B cell (primary cell): Measurements from ENCODE around the gene CD180. TPM values are rescaled to one million over a fixed set of nuclear protein-coding genes. Genes with fewer than 3 reads are reported as not detected.
A peak's percentile ranks its signal among the peaks of the same experiment; 100 is the strongest.

Experiments used
- ATAC-seq: fragments of 200-7000 bp; cut with Tn5 transposase; one replicate; pipeline ENCODE4 v1.10.0; 2021; ENCODE audit warnings: low read depth, mild to moderate bottlenecking, moderate number of reproducible peaks, moderate library complexity
- CTCF ChIA-PET: fragments of 350-600 bp; sonication (Branson Sonifier 250); formaldehyde crosslinking; loops from one replicate; lab custom pipeline; 2021; ENCODE audit warnings: antibody characterized with exemption, inconsistent platforms; lab: Charles Lee
- POLR2A ChIA-PET: fragments of 350-600 bp; sonication (Branson Sonifier 250); formaldehyde crosslinking; loops from one replicate; lab custom pipeline; 2021; ENCODE audit warnings: antibody characterized with exemption; lab: Charles Lee
- DNase-seq: peaks from one replicate; pipeline ENCODE4 v3.0.0; 2013
- H2AFZ ChIP-seq: 2 replicates; pipeline ENCODE4 v1.6.1; 2012; ENCODE audit warnings: mild to moderate bottlenecking, low read depth, low read length; ENCODE audit not compliant: insufficient read depth, poor library complexity, severe bottlenecking
- H3K27ac ChIP-seq, 2 donors: 1 replicate in 1 of 2; 2 replicates in 1 of 2; pipeline ENCODE4 v1.5.1; 2012 to 2013; ENCODE audit warnings: low read length in 2 of 2, mild to moderate bottlenecking in 2 of 2, moderate library complexity in 1 of 2
- H3K27me3 ChIP-seq, 4 experiments: fragments of 200-600 bp in 1 of 4; sonication (generic) in 1 of 4; replicated peaks in 1 of 4; 1 replicate in 2 of 4; 2 replicates in 2 of 4; pipeline versions ENCODE4 v1.6.1 to v1.7.0; 2013 to 2016; ENCODE audit warnings: low read length in 3 of 4, mild to moderate bottlenecking in 2 of 4, mixed read lengths in 1 of 4, moderate library complexity in 1 of 4; ENCODE audit not compliant: insufficient read depth in 4 of 4, control insufficient read depth in 3 of 4; ENCODE audit errors: control extremely low read depth in 1 of 4
- H3K36me3 ChIP-seq, 2 experiments: replicated peaks in 1 of 2; 1 replicate in 1 of 2; 2 replicates in 1 of 2; pipeline versions ENCODE4 v1.6.1 to v1.7.1; 2013; ENCODE audit warnings: low read length in 1 of 2; ENCODE audit not compliant: insufficient read depth in 2 of 2, control insufficient read depth in 1 of 2; ENCODE audit errors: control extremely low read depth in 1 of 2, extremely low read depth in 1 of 2
- H3K4me1 ChIP-seq, 2 donors: fragments of 200-600 bp in 1 of 2; sonication (generic) in 1 of 2; 1 replicate in 1 of 2; 2 replicates in 1 of 2; pipeline versions ENCODE4 v1.5.1 to v1.6.1; 2013 to 2017; ENCODE audit warnings: low read length in 2 of 2; ENCODE audit not compliant: control insufficient read depth in 2 of 2, insufficient read depth in 2 of 2
- H3K4me2 ChIP-seq: replicated peaks from 2 replicates; pipeline ENCODE3; 2012; ENCODE audit warnings: mild to moderate bottlenecking, low read depth, low read length; ENCODE audit not compliant: poor library complexity, severe bottlenecking
- H3K4me3 ChIP-seq, 5 experiments: fragments of 200-600 bp in 1 of 5; sonication (generic) in 1 of 5; 1 replicate in 3 of 5; 2 replicates in 2 of 5; pipeline versions ENCODE4 v1.5.1 to v1.7.0; 2011 to 2016; ENCODE audit warnings: low read length in 4 of 5, mild to moderate bottlenecking in 4 of 5, low read depth in 2 of 5, control low read depth in 1 of 5, moderate library complexity in 1 of 5; ENCODE audit not compliant: insufficient read depth in 1 of 5; ENCODE audit errors: control extremely low read depth in 1 of 5, extremely low read depth in 1 of 5
- H3K79me2 ChIP-seq: fragments of 200-600 bp; sonication (generic); one replicate; pipeline ENCODE4 v1.6.0; 2016; ENCODE audit warnings: low read length; ENCODE audit not compliant: control insufficient read depth, insufficient read depth
- H3K9ac ChIP-seq: fragments of 200-600 bp; sonication (generic); 2 replicates; pipeline ENCODE4 v1.6.1; 2017; ENCODE audit warnings: mild to moderate bottlenecking, low read length, moderate library complexity
- H3K9me3 ChIP-seq, 3 donors: one replicate each; pipeline versions ENCODE4 v1.6.1 to v1.7.1; 2013; ENCODE audit warnings: low read length in 2 of 3; ENCODE audit not compliant: control insufficient read depth in 2 of 3, insufficient read depth in 1 of 3; ENCODE audit errors: control extremely low read depth in 1 of 3
- H4K20me1 ChIP-seq: 2 replicates; pipeline ENCODE4 v1.6.0; 2012; ENCODE audit warnings: mild to moderate bottlenecking, low read length; ENCODE audit not compliant: insufficient read depth, control insufficient read depth, poor library complexity, severe bottlenecking
- H3K27ac Mint-ChIP-seq: one replicate; pipeline ENCODE4 v1.8.0; 2021; ENCODE audit warnings: mixed read lengths
- H3K27me3 Mint-ChIP-seq: one replicate; pipeline ENCODE4 v1.8.0; 2021; ENCODE audit warnings: mixed read lengths
- H3K4me1 Mint-ChIP-seq: one replicate; pipeline ENCODE4 v1.8.0; 2021; ENCODE audit warnings: mixed read lengths
- H3K4me3 Mint-ChIP-seq: one replicate; pipeline ENCODE4 v1.8.0; 2021; ENCODE audit warnings: mixed read lengths
- H3K9me3 Mint-ChIP-seq: one replicate; pipeline ENCODE4 v1.8.0; 2022; ENCODE audit warnings: mixed read lengths; ENCODE audit not compliant: insufficient read depth
- EZH2 ChIP-seq: IDR thresholded peaks from 2 replicates; pipeline ENCODE4 v1.6.1; 2012; ENCODE audit warnings: borderline replicate concordance, low read depth, mild to moderate bottlenecking, moderate library complexity, low read length; ENCODE audit not compliant: insufficient read depth, poor library complexity, severe bottlenecking
- WGBS: methylation state at CpG from one replicate; pipeline ENCODE4 v1.1.5; 2013; ENCODE audit warnings: missing lambda C conversion rate; ENCODE audit not compliant: insufficient coverage; 5-methylcytosine and 5-hydroxymethylcytosine counted together
- intact Hi-C: fragments of 100-400 bp; cut with micrococcal nuclease; formaldehyde crosslinking; loops from one replicate; pipeline ENCODE4 v1.10.0; 2022
- polyA plus RNA-seq: library from polyadenylated mRNA; depleted of rRNA; stranded (reverse); fragments of >200 nt; gene quantifications from 2 replicates; pipeline ENCODE4 v1.2.3, GENCODE V29; 2012
- total RNA-seq, 2 donors: library from RNA; stranded (reverse); fragments of 120-200 nt in 1 of 2; gene quantifications; 1 replicate in 1 of 2; 2 replicates in 1 of 2; pipeline versions ENCODE4 v1.2.3 to v1.2.4, GENCODE V29; 2013 to 2022
- TF ChIP-seq, protein P1 (sequence below): fragments of 200-600 bp; IDR thresholded peaks from one replicate; pipeline ENCODE4 v1.8.0; 2022; ENCODE audit warnings: antibody characterized with exemption, mild to moderate bottlenecking

The CD180 gene
- total and polyA plus RNA-seq, 2 donors (not counting 1 experiment from before 2014, with no cell fraction given): 16.1 to 16.4 TPM

DNA sequence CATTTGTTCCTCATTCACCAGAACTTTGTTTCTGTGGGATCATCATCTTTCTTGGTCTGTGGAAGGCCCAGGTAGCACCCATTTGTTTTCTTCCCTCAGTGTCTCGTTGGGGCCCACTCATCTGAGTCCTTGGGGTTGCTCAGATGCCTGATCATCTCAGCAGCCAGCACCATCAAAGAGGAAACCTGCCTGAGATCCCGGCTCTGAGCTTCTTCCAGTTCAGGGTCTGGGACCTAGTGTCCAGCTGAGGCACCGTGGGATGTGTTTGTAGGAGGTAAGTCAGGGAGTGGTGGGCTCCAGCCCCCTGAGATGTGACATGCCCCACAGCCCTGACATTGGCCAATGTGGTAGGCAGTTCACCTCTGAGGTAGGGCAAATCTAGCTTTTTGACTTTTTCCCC is 9.4 kb upstream of the CD180 start:
- TF ChIP-seq EZH2: no peak
- TF ChIP-seq, protein P1, sequence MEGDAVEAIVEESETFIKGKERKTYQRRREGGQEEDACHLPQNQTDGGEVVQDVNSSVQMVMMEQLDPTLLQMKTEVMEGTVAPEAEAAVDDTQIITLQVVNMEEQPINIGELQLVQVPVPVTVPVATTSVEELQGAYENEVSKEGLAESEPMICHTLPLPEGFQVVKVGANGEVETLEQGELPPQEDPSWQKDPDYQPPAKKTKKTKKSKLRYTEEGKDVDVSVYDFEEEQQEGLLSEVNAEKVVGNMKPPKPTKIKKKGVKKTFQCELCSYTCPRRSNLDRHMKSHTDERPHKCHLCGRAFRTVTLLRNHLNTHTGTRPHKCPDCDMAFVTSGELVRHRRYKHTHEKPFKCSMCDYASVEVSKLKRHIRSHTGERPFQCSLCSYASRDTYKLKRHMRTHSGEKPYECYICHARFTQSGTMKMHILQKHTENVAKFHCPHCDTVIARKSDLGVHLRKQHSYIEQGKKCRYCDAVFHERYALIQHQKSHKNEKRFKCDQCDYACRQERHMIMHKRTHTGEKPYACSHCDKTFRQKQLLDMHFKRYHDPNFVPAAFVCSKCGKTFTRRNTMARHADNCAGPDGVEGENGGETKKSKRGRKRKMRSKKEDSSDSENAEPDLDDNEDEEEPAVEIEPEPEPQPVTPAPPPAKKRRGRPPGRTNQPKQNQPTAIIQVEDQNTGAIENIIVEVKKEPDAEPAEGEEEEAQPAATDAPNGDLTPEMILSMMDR: no peak
- no peak for DNase-seq
- Histone ChIP-seq H3K4me3 (peak overlapping the region in 3 of 5 experiments; percentile 18 to 47 (median 20)), H4K20me1 (no peaks in the 10 kb centered on the region), H3K4me1 (peaks cover 84 to 85% of the 10 kb centered on the region in 2 donors), H2AFZ (peak overlapping the region; percentile 27), H3K79me2 (peaks cover 62% of the 10 kb centered on the region), H3K9me3 (peaks cover 0 to 19% (median 7%) of the 10 kb centered on the region in 3 donors), H3K27me3 (no peaks in the 10 kb centered on the region), H3K4me2 (peak overlapping the region; percentile 69), H3K36me3 (no peaks in the 10 kb centered on the region), H3K27ac (peak overlapping the region; percentile 86 to 88), H3K9ac (peak overlapping the region; percentile 40)
- 53% methylated on average over 3 of the region's 3 CpGs for WGBS
- no peak for ATAC-seq
- ChIA-PET CTCF (interaction anchor here (0.6 to 13.8 kb wide), 5 partner anchors 11 to 897 kb away, joined by 3 to 582 read pairs (median 3); partner anchors contain the start of gene CD180), POLR2A (interaction anchor here (0.8 to 3.0 kb wide), 4 partner anchors 8 to 39 kb away, joined by 3 to 19 read pairs (median 10); partner anchors contain the start of gene CD180)
- peak overlapping the region; percentile 92 for H3K27ac Mint-ChIP-seq
- peak overlapping the region; percentile 66 for H3K4me3 Mint-ChIP-seq
- no peaks in the 10 kb centered on the region for H3K27me3 Mint-ChIP-seq
- H3K4me1 Mint-ChIP-seq: peaks cover 86% of the 10 kb centered on the region
- intact Hi-C loops: loop anchor here (2.0 to 5.0 kb wide), 5 partner anchors 19 to 1279 kb away; partner anchors contain the start of gene ERBIN
- peaks cover 3% of the 10 kb centered on the region for H3K9me3 Mint-ChIP-seq

DNA sequence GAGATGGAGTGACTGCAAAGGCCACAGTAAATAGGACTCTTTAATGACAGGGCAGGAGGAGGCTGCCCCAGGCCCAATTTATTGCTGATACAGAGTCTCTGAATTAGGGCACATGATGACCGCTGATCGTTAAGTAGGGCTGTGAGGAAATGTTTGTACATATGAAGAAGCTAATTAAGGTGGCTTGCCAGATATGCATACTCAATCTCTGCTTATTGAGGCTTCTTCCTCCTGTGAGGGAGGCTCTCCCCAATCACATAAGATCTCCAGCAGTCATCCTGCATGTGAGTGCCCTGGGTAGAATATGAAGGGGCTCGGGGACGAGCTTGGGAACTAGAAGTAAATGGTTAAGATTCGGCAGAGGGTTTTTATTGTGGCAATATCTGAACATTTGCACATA is 8.2 kb upstream of the CD180 start:
- Histone ChIP-seq H3K4me2 (peak overlapping the region; percentile 69), H3K36me3 (no peaks in the 10 kb centered on the region), H3K27ac (peak overlapping the region; percentile 86 to 88), H3K9ac (peak overlapping the region; percentile 12), H4K20me1 (no peaks in the 10 kb centered on the region), H3K9me3 (peaks cover 0 to 19% (median 7%) of the 10 kb centered on the region in 3 donors), H3K4me3 (peak overlapping the region in 1 of 5 experiments; percentile 47), H2AFZ (peak overlapping the region; percentile 68), H3K4me1 (peaks cover 92 to 96% of the 10 kb centered on the region in 2 donors), H3K79me2 (peaks cover 62% of the 10 kb centered on the region), H3K27me3 (no peaks in the 10 kb centered on the region)
- DNase-seq (no peak), ATAC-seq (no peak)
- Mint-ChIP-seq H3K27ac (peak overlapping the region; percentile 92), H3K4me3 (peak overlapping the region; percentile 62), H3K9me3 (peaks cover 3% of the 10 kb centered on the region), H3K27me3 (no peaks in the 10 kb centered on the region), H3K4me1 (peaks cover 90% of the 10 kb centered on the region)
- ChIA-PET POLR2A (interaction anchor here (0.9 to 3.0 kb wide), 6 partner anchors 8 to 14 kb away, joined by 3 to 19 read pairs (median 4); partner anchors contain the start of gene CD180), CTCF (interaction anchor here (0.6 to 13.8 kb wide), 7 partner anchors 10 to 1047 kb away, joined by 3 to 582 read pairs (median 6); partner anchors contain the start of gene CD180)
- TF ChIP-seq, protein P1: no peak
- TF ChIP-seq EZH2: no peak
- intact Hi-C loops: loop anchor here (1.0 to 5.0 kb wide), 5 partner anchors 9 to 1278 kb away; partner anchors contain the start of genes CD180 and ERBIN
- WGBS: no CpG with 5 or more reads among the region's 5 CpGs
